A673 (cell line): ENCODE results near the gene ELOVL7. TPM values are rescaled to one million over a fixed set of nuclear protein-coding genes. Genes with fewer than 3 reads are reported as not detected.
"Not testable (repeated sequence)": the region's sequence is repeated elsewhere in the genome, so short reads cannot be mapped to it uniquely, and the experiment has no call there.

ENCODE experiments used
- BruUV-seq: library from RNA; stranded (reverse); fragments of 400-500 nt; replicated peaks from 2 replicates; lab custom pipeline; 2021; lab: Mats Ljungman, UMichigan
- CTCF ChIA-PET: fragments of 300-600 bp; sonication (Branson Sonifier 250); formaldehyde crosslinking; loops from one replicate; lab custom pipeline; 2022; ENCODE audit warnings: antibody characterized with exemption; lab: Charles Lee
- POLR2A ChIA-PET: fragments of 300-600 bp; sonication (Branson Sonifier 250); formaldehyde crosslinking; loops from one replicate; lab custom pipeline; 2022; ENCODE audit warnings: antibody characterized with exemption; ENCODE audit not compliant: low non-redundant PET; lab: Charles Lee
- DNase-seq: peaks from one replicate; pipeline ENCODE4 v3.0.0-alpha.2; 2015; ENCODE audit warnings: low spot score
- H3K27ac ChIP-seq: fragments of 200-600 bp; sonication (generic); 2 replicates; pipeline ENCODE4 v1.5.1; 2016; ENCODE audit warnings: mixed run types, low read depth, mild to moderate bottlenecking, mixed read lengths, antibody characterized with exemption, low read length; ENCODE audit not compliant: poor library complexity, severe bottlenecking
- H3K27me3 ChIP-seq: fragments of 200-600 bp; sonication (generic); replicated peaks from 2 replicates; pipeline ENCODE4 v1.6.1; 2017; ENCODE audit warnings: mixed run types, low read depth, mild to moderate bottlenecking, mixed read lengths, antibody characterized with exemption, low read length; ENCODE audit not compliant: insufficient read depth, poor library complexity
- H3K36me3 ChIP-seq: fragments of 200-600 bp; sonication (generic); 2 replicates; pipeline ENCODE4 v1.6.1; 2016; ENCODE audit warnings: mixed run types, mild to moderate bottlenecking, mixed read lengths, antibody characterized with exemption, low read length; ENCODE audit not compliant: insufficient read depth, poor library complexity, severe bottlenecking
- H3K4me1 ChIP-seq: fragments of 200-600 bp; sonication (generic); 2 replicates; pipeline ENCODE4 v1.6.1; 2017; ENCODE audit warnings: mixed run types, mild to moderate bottlenecking, mixed read lengths, antibody characterized with exemption, low read length; ENCODE audit not compliant: insufficient read depth, poor library complexity, severe bottlenecking
- H3K4me3 ChIP-seq: fragments of 200-600 bp; sonication (generic); 2 replicates; pipeline ENCODE4 v1.5.1; 2016; ENCODE audit warnings: low read depth, mixed run types, mild to moderate bottlenecking, mixed read lengths, low read length; ENCODE audit not compliant: poor library complexity, severe bottlenecking
- H3K9me3 ChIP-seq: fragments of 200-600 bp; sonication (generic); 2 replicates; pipeline ENCODE4 v1.6.1; 2016; ENCODE audit warnings: mixed run types, low read depth, mild to moderate bottlenecking, mixed read lengths, antibody characterized with exemption, low read length; ENCODE audit not compliant: poor library complexity, severe bottlenecking
- EZH2 ChIP-seq: fragments of 200-600 bp; sonication (generic); IDR thresholded peaks from 2 replicates; pipeline ENCODE4 v1.6.1; 2017; ENCODE audit warnings: borderline replicate concordance, low read depth, mild to moderate bottlenecking, mixed read lengths, antibody characterized with exemption, low read length; ENCODE audit not compliant: poor library complexity, severe bottlenecking
- intact Hi-C: fragments of 100-400 bp; cut with micrococcal nuclease; formaldehyde crosslinking; loops from one replicate; pipeline ENCODE4 v1.10.0; 2022; ENCODE audit not compliant: unreplicated experiment
- total RNA-seq: library from RNA; stranded (reverse); gene quantifications from 2 replicates; pipeline ENCODE4 v1.2.3, GENCODE V29; 2021
- TF ChIP-seq, protein P1 (sequence below): fragments of 300-800, 200-600 bp; sonication (generic); conservative IDR thresholded peaks from 2 replicates; pipeline ENCODE4 v1.5.1; 2017; ENCODE audit warnings: low read depth, mild to moderate bottlenecking, antibody characterized with exemption, low read length, moderate library complexity, mixed read lengths

ELOVL7 gene
- total RNA-seq, 1 experiment from 2014 or later, result not detected

DNA sequence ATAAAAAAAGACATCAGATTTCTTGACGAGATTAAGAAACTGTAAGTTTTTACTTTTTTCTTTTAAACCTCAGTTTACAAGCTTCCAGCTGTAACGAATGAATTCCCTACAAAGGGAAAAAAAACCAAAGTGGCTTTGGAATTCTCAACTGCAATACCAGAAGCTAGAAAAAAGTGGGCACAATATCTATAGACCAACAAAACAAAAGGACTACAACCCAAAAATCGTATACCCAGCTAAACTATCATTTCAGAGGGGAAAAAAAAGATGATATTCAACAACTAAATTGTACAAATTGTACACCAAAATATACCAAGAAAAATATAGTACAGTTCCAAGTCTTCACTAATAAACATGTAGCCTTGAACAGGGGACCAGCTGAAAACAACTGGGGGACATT is 26.8 kb upstream of the ELOVL7 start:
- POLR2A ChIA-PET, result no interaction called here
- CTCF ChIA-PET, result interaction anchor here (0.7 kb wide), 1 partner anchor 1282 kb away, joined by 3 read pairs; no protein-coding TSS in a partner anchor
- no peak overlapping the region for H3K27ac ChIP-seq
- H3K4me1 ChIP-seq, result no peaks in the 10 kb centered on the region
- intact Hi-C loops, result no loop called here
- no peak for DNase-seq
- no peaks in the 10 kb centered on the region for H3K36me3 ChIP-seq
- H3K27me3 ChIP-seq, result no peaks in the 10 kb centered on the region
- no TSS peak for BruUV-seq
- no peak overlapping the region for H3K4me3 ChIP-seq
- peaks cover 7% of the 10 kb centered on the region for H3K9me3 ChIP-seq
- TF ChIP-seq, protein P1, sequence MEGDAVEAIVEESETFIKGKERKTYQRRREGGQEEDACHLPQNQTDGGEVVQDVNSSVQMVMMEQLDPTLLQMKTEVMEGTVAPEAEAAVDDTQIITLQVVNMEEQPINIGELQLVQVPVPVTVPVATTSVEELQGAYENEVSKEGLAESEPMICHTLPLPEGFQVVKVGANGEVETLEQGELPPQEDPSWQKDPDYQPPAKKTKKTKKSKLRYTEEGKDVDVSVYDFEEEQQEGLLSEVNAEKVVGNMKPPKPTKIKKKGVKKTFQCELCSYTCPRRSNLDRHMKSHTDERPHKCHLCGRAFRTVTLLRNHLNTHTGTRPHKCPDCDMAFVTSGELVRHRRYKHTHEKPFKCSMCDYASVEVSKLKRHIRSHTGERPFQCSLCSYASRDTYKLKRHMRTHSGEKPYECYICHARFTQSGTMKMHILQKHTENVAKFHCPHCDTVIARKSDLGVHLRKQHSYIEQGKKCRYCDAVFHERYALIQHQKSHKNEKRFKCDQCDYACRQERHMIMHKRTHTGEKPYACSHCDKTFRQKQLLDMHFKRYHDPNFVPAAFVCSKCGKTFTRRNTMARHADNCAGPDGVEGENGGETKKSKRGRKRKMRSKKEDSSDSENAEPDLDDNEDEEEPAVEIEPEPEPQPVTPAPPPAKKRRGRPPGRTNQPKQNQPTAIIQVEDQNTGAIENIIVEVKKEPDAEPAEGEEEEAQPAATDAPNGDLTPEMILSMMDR, result no peak

DNA sequence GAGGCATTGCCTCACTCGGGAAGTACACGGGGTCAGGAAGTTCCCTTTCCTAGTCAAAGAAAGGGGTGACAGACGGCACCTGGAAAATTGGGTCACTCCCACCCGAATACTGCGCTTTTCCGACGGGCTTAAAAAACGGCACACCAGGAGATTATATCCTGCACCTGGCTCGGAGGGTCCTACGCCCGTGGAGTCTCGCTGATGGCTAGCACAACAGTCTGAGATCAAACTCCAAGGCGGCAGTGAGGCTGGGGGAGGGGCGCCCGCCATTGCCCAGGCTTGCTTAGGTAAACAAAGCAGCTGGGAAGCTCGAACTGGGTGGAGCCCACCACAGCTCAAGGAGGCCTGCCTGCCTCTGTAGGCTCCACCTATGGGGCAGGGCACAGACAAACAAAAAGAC is 16.5 kb upstream of the ELOVL7 start:
- H3K4me1 ChIP-seq, H3K9me3 ChIP-seq, intact Hi-C loops, H3K36me3 ChIP-seq, H3K27ac ChIP-seq, H3K4me3 ChIP-seq, BruUV-seq, CTCF ChIA-PET, DNase-seq, H3K27me3 ChIP-seq, POLR2A ChIA-PET: not testable (repeated sequence)

DNA sequence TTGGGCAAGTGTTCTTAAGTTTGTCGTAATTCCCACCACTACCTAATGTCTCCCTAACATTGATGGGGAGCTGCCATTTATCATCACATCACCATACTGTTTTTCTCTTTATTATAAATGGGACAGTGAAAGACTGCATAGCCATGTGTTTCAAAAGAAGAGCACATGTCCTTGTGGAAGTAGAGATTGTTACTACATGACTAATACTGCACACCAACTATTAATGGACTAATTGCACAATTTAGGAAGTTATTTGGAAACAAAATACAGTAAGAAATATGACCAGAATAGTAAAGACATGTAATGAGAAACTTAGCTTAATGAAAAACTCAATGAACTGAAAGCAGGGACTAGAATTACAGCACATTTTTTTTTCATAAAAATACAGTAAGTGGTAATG is 12.0 kb upstream of the ELOVL7 start:
- DNase-seq, result no peak
- Histone ChIP-seq H3K4me1 (no peaks in the 10 kb centered on the region), H3K27ac (no peak overlapping the region), H3K4me3 (no peak overlapping the region), H3K9me3 (no peaks in the 10 kb centered on the region), H3K27me3 (no peaks in the 10 kb centered on the region), H3K36me3 (no peaks in the 10 kb centered on the region)
- POLR2A ChIA-PET, result no interaction called here
- TF ChIP-seq, protein P1, result no peak
- TF ChIP-seq EZH2, result no peak
- intact Hi-C loops, result no loop called here
- BruUV-seq, result no TSS peak
- CTCF ChIA-PET, result no interaction called here

DNA sequence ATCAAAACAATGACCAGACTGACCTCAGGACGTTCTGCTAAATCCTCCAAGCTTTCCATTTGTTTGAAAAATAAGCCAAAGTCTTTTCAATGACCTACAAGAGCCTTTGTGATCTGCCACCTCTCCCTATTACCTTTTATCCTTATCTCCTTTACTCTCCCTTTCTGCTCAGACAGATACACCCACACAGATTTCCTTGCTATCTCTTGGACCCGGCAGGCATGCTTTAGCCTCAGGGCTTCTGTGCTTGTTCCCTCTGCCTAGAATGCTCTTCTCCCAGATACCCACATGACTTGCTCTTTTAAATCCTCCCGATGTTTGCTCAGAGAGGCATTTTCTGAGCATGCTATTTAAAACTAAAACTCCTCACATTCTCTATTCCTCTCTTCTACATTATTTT is 8.9 kb upstream of the ELOVL7 start:
- H3K27ac ChIP-seq, result no peak overlapping the region
- BruUV-seq, result no TSS peak
- CTCF ChIA-PET, result no interaction called here
- H3K4me3 ChIP-seq, result no peak overlapping the region
- no peaks in the 10 kb centered on the region for H3K9me3 ChIP-seq
- peaks cover under 1% of the 10 kb centered on the region for H3K27me3 ChIP-seq
- no peak for DNase-seq
- no peak for TF ChIP-seq EZH2
- TF ChIP-seq, protein P1, result no peak
- no peaks in the 10 kb centered on the region for H3K36me3 ChIP-seq
- POLR2A ChIA-PET, result no interaction called here
- H3K4me1 ChIP-seq, result no peaks in the 10 kb centered on the region
- intact Hi-C loops, result no loop called here
